Activated T-helper 1 cell treated with anti-CD3 and anti-CD28 coated beads, Interleukin-12 subunit alpha, Interleukin-12 subunit beta, Interleukin-2, Interleukin-4 antibody, amounts not matched to agents 30 ng/mL and 10 ng/mL and 1 ng/mL, durations not matched to agents 14 hours and 24 hours and 36 hours (primary cell): ENCODE results near the gene ROPN1B. TPM values are rescaled to one million over a fixed set of nuclear protein-coding genes. Genes with fewer than 3 reads are reported as not detected.
"Not testable (repeated sequence)": the region's sequence is repeated elsewhere in the genome, so short reads cannot be mapped to it uniquely, and the experiment has no call there.

Experiments used
- DNase-seq: peaks from one replicate; pipeline ENCODE4 v3.0.0; 2021; ENCODE audit warnings: low spot score
- H3K27ac Mint-ChIP-seq: one replicate; pipeline ENCODE4 v1.8.0; 2021; ENCODE audit warnings: mild to moderate bottlenecking, mixed read lengths
- H3K27me3 Mint-ChIP-seq: one replicate; pipeline ENCODE4 v1.8.0; 2022; ENCODE audit warnings: mild to moderate bottlenecking, moderate library complexity, mixed read lengths; ENCODE audit not compliant: insufficient read depth
- H3K36me3 Mint-ChIP-seq: one replicate; pipeline ENCODE4 v1.8.0; 2021; ENCODE audit warnings: low read depth, mixed read lengths
- H3K4me1 Mint-ChIP-seq: one replicate; pipeline ENCODE4 v1.8.0; 2021; ENCODE audit warnings: low read depth, mixed read lengths
- H3K4me3 Mint-ChIP-seq: one replicate; pipeline ENCODE4 v1.8.0; 2021; ENCODE audit warnings: mild to moderate bottlenecking, moderate library complexity, mixed read lengths
- H3K9me3 Mint-ChIP-seq: one replicate; pipeline ENCODE4 v1.8.0; 2021; ENCODE audit warnings: mixed read lengths
- intact Hi-C: fragments of 100-400 bp; cut with micrococcal nuclease; formaldehyde crosslinking; loops from one replicate; pipeline ENCODE4 v1.15.1; 2024
- total RNA-seq: library from RNA; stranded (reverse); gene quantifications from 2 replicates; pipeline ENCODE4 v1.2.3, GENCODE V29; 2022

ROPN1B gene
- total RNA-seq, 1 donor from 2014 or later: not detected

GRCh38 chr3:125963834-125964233 lies 5.1 kb upstream of the ROPN1B start:
- H3K4me3 Mint-ChIP-seq, DNase-seq, H3K4me1 Mint-ChIP-seq, H3K27ac Mint-ChIP-seq, H3K9me3 Mint-ChIP-seq, H3K36me3 Mint-ChIP-seq, intact Hi-C loops, H3K27me3 Mint-ChIP-seq: not testable (repeated sequence)

- no peak overlapping the region for H3K27ac Mint-ChIP-seq
- H3K4me1 Mint-ChIP-seq: no peaks in the 10 kb centered on the region
- DNase-seq: no peak
- intact Hi-C loops: no loop called here
- H3K4me3 Mint-ChIP-seq: no peak overlapping the region
- H3K27me3 Mint-ChIP-seq: peaks cover 14% of the 10 kb centered on the region
- no peaks in the 10 kb centered on the region for H3K36me3 Mint-ChIP-seq
- H3K9me3 Mint-ChIP-seq: no peaks in the 10 kb centered on the region
These were observed 3.5 kb upstream of the ROPN1B start for GRCh38 chr3:125965505-125965904.

- intact Hi-C loops: no loop called here
- peaks cover 4% of the 10 kb centered on the region for H3K4me1 Mint-ChIP-seq
- DNase-seq: no peak
- no peak overlapping the region for H3K27ac Mint-ChIP-seq
- no peaks in the 10 kb centered on the region for H3K9me3 Mint-ChIP-seq
- peaks cover 24% of the 10 kb centered on the region for H3K27me3 Mint-ChIP-seq
- no peak overlapping the region for H3K4me3 Mint-ChIP-seq
- H3K36me3 Mint-ChIP-seq: no peaks in the 10 kb centered on the region
These were observed 1.8 kb upstream of the ROPN1B start for GRCh38 chr3:125967156-125967555.

- intact Hi-C loops, H3K9me3 Mint-ChIP-seq: not testable (repeated sequence)
These were observed 857 bp upstream of the ROPN1B start for GRCh38 chr3:125968121-125968520.

GRCh38 chr3:125971997-125972944 lies 3.3 kb downstream of the ROPN1B start:
- not testable (repeated sequence) for H3K27ac Mint-ChIP-seq, H3K9me3 Mint-ChIP-seq, H3K36me3 Mint-ChIP-seq, H3K4me1 Mint-ChIP-seq
- intact Hi-C loops: loop anchor here (1.0 to 5.0 kb wide), 2 partner anchors 18 to 110 kb away; partner anchors contain the start of gene SLC41A3
- Mint-ChIP-seq H3K4me3 (peak overlapping the region; percentile 11), H3K27me3 (peaks cover 29% of the 10 kb centered on the region)
- DNase-seq: peak; percentile 9

More at GRCh38 chr3:125968121-125968520, 857 bp upstream of the ROPN1B start:
- DNase-seq, H3K27ac Mint-ChIP-seq, H3K4me3 Mint-ChIP-seq, H3K36me3 Mint-ChIP-seq, H3K4me1 Mint-ChIP-seq: not testable (repeated sequence)
- peaks cover 27% of the 10 kb centered on the region for H3K27me3 Mint-ChIP-seq

GRCh38 chr3:125975245-125976002 lies 6.4 kb downstream of the ROPN1B start:
- H3K9me3 Mint-ChIP-seq, H3K4me3 Mint-ChIP-seq, H3K27ac Mint-ChIP-seq, intact Hi-C loops, H3K36me3 Mint-ChIP-seq, DNase-seq, H3K4me1 Mint-ChIP-seq: not testable (repeated sequence)
- peaks cover 15% of the 10 kb centered on the region for H3K27me3 Mint-ChIP-seq

- intact Hi-C loops, H3K9me3 Mint-ChIP-seq, H3K36me3 Mint-ChIP-seq, H3K4me1 Mint-ChIP-seq, DNase-seq, H3K27ac Mint-ChIP-seq, H3K4me3 Mint-ChIP-seq: not testable (repeated sequence)
- H3K27me3 Mint-ChIP-seq: peaks cover 14% of the 10 kb centered on the region
These were observed 7.0 kb downstream of the ROPN1B start for GRCh38 chr3:125976003-125976390.

- intact Hi-C loops, H3K4me1 Mint-ChIP-seq, H3K27me3 Mint-ChIP-seq, DNase-seq, H3K36me3 Mint-ChIP-seq, H3K27ac Mint-ChIP-seq, H3K4me3 Mint-ChIP-seq, H3K9me3 Mint-ChIP-seq: not testable (repeated sequence)
These were observed 8.1 kb downstream of the ROPN1B start for GRCh38 chr3:125977104-125977503.

- H3K4me1 Mint-ChIP-seq, H3K27ac Mint-ChIP-seq, H3K4me3 Mint-ChIP-seq, H3K36me3 Mint-ChIP-seq, DNase-seq, intact Hi-C loops, H3K27me3 Mint-ChIP-seq, H3K9me3 Mint-ChIP-seq: not testable (repeated sequence)
These were observed 16.0 kb downstream of the ROPN1B start for GRCh38 chr3:125984951-125985350.

- peak overlapping the region; percentile 90 for H3K4me3 Mint-ChIP-seq
- intact Hi-C loops: loop anchor here (1.0 to 10.0 kb wide), 6 partner anchors 18 to 714 kb away; partner anchors contain the start of genes CHCHD6, KLF15, SLC41A3 and ZXDC
- peak overlapping the region; percentile 88 for H3K27ac Mint-ChIP-seq
- peaks cover 15% of the 10 kb centered on the region for H3K27me3 Mint-ChIP-seq
- H3K4me1 Mint-ChIP-seq: peaks cover 16% of the 10 kb centered on the region
- DNase-seq: peak; percentile 68
- no peaks in the 10 kb centered on the region for H3K36me3 Mint-ChIP-seq
- no peaks in the 10 kb centered on the region for H3K9me3 Mint-ChIP-seq
These were observed 21.4 kb downstream of the ROPN1B start for GRCh38 chr3:125990253-125990970.

GRCh38 chr3:125996751-125997150 lies 27.8 kb downstream of the ROPN1B start:
- not testable (repeated sequence) for H3K27ac Mint-ChIP-seq, H3K4me1 Mint-ChIP-seq, H3K36me3 Mint-ChIP-seq, DNase-seq, H3K4me3 Mint-ChIP-seq
- intact Hi-C loops: loop anchor here (10.0 kb wide), 1 partner anchor 708 kb away; the partner anchor contains the start of gene CHCHD6
- peaks cover 13% of the 10 kb centered on the region for H3K27me3 Mint-ChIP-seq
- peaks cover 18% of the 10 kb centered on the region for H3K9me3 Mint-ChIP-seq

GRCh38 chr3:126002189-126002588 lies 33.2 kb downstream of the ROPN1B start:
- Mint-ChIP-seq H3K9me3 (peaks cover 18% of the 10 kb centered on the region), H3K36me3 (no peaks in the 10 kb centered on the region), H3K4me1 (no peaks in the 10 kb centered on the region), H3K27ac (no peak overlapping the region), H3K4me3 (no peak overlapping the region), H3K27me3 (peaks cover 6% of the 10 kb centered on the region)
- intact Hi-C loops: no loop called here
- no peak for DNase-seq
